Stimulated activated naive CD8-positive, alpha-beta T cell treated with anti-CD3 and anti-CD28 coated beads, Interleukin-15, Interleukin-2, amounts not matched to agents 100 ng/mL and 50 ng/mL, for 24 hours (primary cell): ENCODE data around the gene SCN3B.

Experiments
- H3K27ac Mint-ChIP-seq: one replicate; pipeline ENCODE4 v1.8.0; 2021; ENCODE audit warnings: mild to moderate bottlenecking, mixed read lengths
- H3K27me3 Mint-ChIP-seq: one replicate; pipeline ENCODE4 v1.8.0; 2021; ENCODE audit warnings: mixed read lengths
- H3K36me3 Mint-ChIP-seq: one replicate; pipeline ENCODE4 v1.8.0; 2021; ENCODE audit warnings: low read depth, mixed read lengths
- H3K4me1 Mint-ChIP-seq: one replicate; pipeline ENCODE4 v1.8.0; 2021; ENCODE audit warnings: low read depth, mixed read lengths
- H3K4me3 Mint-ChIP-seq: one replicate; pipeline ENCODE4 v1.8.0; 2021; ENCODE audit warnings: mild to moderate bottlenecking, mixed read lengths
- H3K9me3 Mint-ChIP-seq: one replicate; pipeline ENCODE4 v1.8.0; 2021; ENCODE audit warnings: mixed read lengths

SCN3B gene

GRCh38 chr11:123654566-123655081 is at the start of gene SCN3B:
Gene SCN3B (minus strand): TSS chr11:123654624. CDS start chr11:123653801, 823 bp downstream.
- H3K36me3 Mint-ChIP-seq, result peaks cover 4% of the 10 kb centered on the region
- H3K27ac Mint-ChIP-seq, result no peak within 1 kb of the TSS
- H3K9me3 Mint-ChIP-seq, result peaks cover 15% of the 10 kb centered on the region
- H3K4me1 Mint-ChIP-seq, result peaks cover 20% of the 10 kb centered on the region
- H3K27me3 Mint-ChIP-seq, result peaks cover 47% of the 10 kb centered on the region
- H3K4me3 Mint-ChIP-seq, result peak within 1 kb of the TSS; percentile 65

- Mint-ChIP-seq H3K9me3 (no peaks in the 10 kb centered on the region), H3K27me3 (peaks cover 9% of the 10 kb centered on the region), H3K27ac (no peak overlapping the region), H3K36me3 (no peaks in the 10 kb centered on the region), H3K4me3 (no peak overlapping the region), H3K4me1 (no peaks in the 10 kb centered on the region)
Measured at GRCh38 chr11:123702696-123703095, 48.3 kb upstream of the SCN3B start.

GRCh38 chr11:123702139-123702538 is 47.7 kb upstream of the SCN3B start:
- no peaks in the 10 kb centered on the region for H3K36me3 Mint-ChIP-seq
- H3K27ac Mint-ChIP-seq, result no peak overlapping the region

GRCh38 chr11:123700772-123701171 is 46.3 kb upstream of the SCN3B start:
- Mint-ChIP-seq H3K27me3 (peaks cover 9% of the 10 kb centered on the region), H3K36me3 (no peaks in the 10 kb centered on the region)

More at GRCh38 chr11:123702139-123702538, 47.7 kb upstream of the SCN3B start:
- Mint-ChIP-seq H3K4me3 (no peak overlapping the region), H3K4me1 (no peaks in the 10 kb centered on the region), H3K27me3 (peaks cover 9% of the 10 kb centered on the region), H3K9me3 (no peaks in the 10 kb centered on the region)

GRCh38 chr11:123698546-123699127 is 44.2 kb upstream of the SCN3B start:
- Mint-ChIP-seq H3K36me3 (no peaks in the 10 kb centered on the region), H3K4me3 (no peak overlapping the region), H3K9me3 (no peaks in the 10 kb centered on the region), H3K27me3 (peaks cover 14% of the 10 kb centered on the region), H3K4me1 (no peaks in the 10 kb centered on the region), H3K27ac (no peak overlapping the region)

More at GRCh38 chr11:123700772-123701171, 46.3 kb upstream of the SCN3B start:
- no peaks in the 10 kb centered on the region for H3K4me1 Mint-ChIP-seq
- no peaks in the 10 kb centered on the region for H3K9me3 Mint-ChIP-seq
- H3K4me3 Mint-ChIP-seq, result no peak overlapping the region
- H3K27ac Mint-ChIP-seq, result no peak overlapping the region

GRCh38 chr11:123696183-123696582 is 41.8 kb upstream of the SCN3B start:
- peaks cover 15% of the 10 kb centered on the region for H3K27me3 Mint-ChIP-seq
- no peaks in the 10 kb centered on the region for H3K4me1 Mint-ChIP-seq
- no peaks in the 10 kb centered on the region for H3K36me3 Mint-ChIP-seq
- no peak overlapping the region for H3K4me3 Mint-ChIP-seq
- H3K9me3 Mint-ChIP-seq, result no peaks in the 10 kb centered on the region
- H3K27ac Mint-ChIP-seq, result no peak overlapping the region

GRCh38 chr11:123695231-123695630 is 40.8 kb upstream of the SCN3B start:
- H3K4me1 Mint-ChIP-seq, result no peaks in the 10 kb centered on the region
- H3K27me3 Mint-ChIP-seq, result peaks cover 21% of the 10 kb centered on the region
- H3K36me3 Mint-ChIP-seq, result no peaks in the 10 kb centered on the region
- no peaks in the 10 kb centered on the region for H3K9me3 Mint-ChIP-seq
- H3K4me3 Mint-ChIP-seq, result no peak overlapping the region
- H3K27ac Mint-ChIP-seq, result no peak overlapping the region

GRCh38 chr11:123694551-123694950 is 40.1 kb upstream of the SCN3B start:
- no peaks in the 10 kb centered on the region for H3K36me3 Mint-ChIP-seq
- H3K4me1 Mint-ChIP-seq, result no peaks in the 10 kb centered on the region
- H3K27ac Mint-ChIP-seq, result no peak overlapping the region
- peaks cover 22% of the 10 kb centered on the region for H3K27me3 Mint-ChIP-seq
- no peak overlapping the region for H3K4me3 Mint-ChIP-seq
- H3K9me3 Mint-ChIP-seq, result no peaks in the 10 kb centered on the region

- Mint-ChIP-seq H3K4me1 (no peaks in the 10 kb centered on the region), H3K9me3 (no peaks in the 10 kb centered on the region), H3K27ac (no peak overlapping the region), H3K4me3 (no peak overlapping the region), H3K36me3 (no peaks in the 10 kb centered on the region), H3K27me3 (peaks cover 26% of the 10 kb centered on the region)
Measured at GRCh38 chr11:123692961-123693360, 38.5 kb upstream of the SCN3B start.

- no peak overlapping the region for H3K4me3 Mint-ChIP-seq
- no peaks in the 10 kb centered on the region for H3K9me3 Mint-ChIP-seq
- no peak overlapping the region for H3K27ac Mint-ChIP-seq
- no peaks in the 10 kb centered on the region for H3K36me3 Mint-ChIP-seq
- no peaks in the 10 kb centered on the region for H3K4me1 Mint-ChIP-seq
- peaks cover 26% of the 10 kb centered on the region for H3K27me3 Mint-ChIP-seq
Measured at GRCh38 chr11:123690485-123690884, 36.1 kb upstream of the SCN3B start.

GRCh38 chr11:123684601-123685000 is 30.2 kb upstream of the SCN3B start:
- Mint-ChIP-seq H3K4me3 (no peak overlapping the region), H3K9me3 (no peaks in the 10 kb centered on the region), H3K27ac (no peak overlapping the region), H3K36me3 (no peaks in the 10 kb centered on the region), H3K4me1 (peaks cover 13% of the 10 kb centered on the region), H3K27me3 (peaks cover 7% of the 10 kb centered on the region)

- Mint-ChIP-seq H3K9me3 (no peaks in the 10 kb centered on the region), H3K4me3 (no peak overlapping the region), H3K4me1 (peaks cover 13% of the 10 kb centered on the region), H3K27ac (no peak overlapping the region), H3K36me3 (no peaks in the 10 kb centered on the region), H3K27me3 (peaks cover under 1% of the 10 kb centered on the region)
Measured at GRCh38 chr11:123683428-123684170, 29.2 kb upstream of the SCN3B start.

- H3K27ac Mint-ChIP-seq, result no peak overlapping the region
Measured at GRCh38 chr11:123682696-123683410, 28.4 kb upstream of the SCN3B start.

GRCh38 chr11:123681030-123681429 is 26.6 kb upstream of the SCN3B start:
- Mint-ChIP-seq H3K27me3 (peaks cover 4% of the 10 kb centered on the region), H3K4me1 (peaks cover 13% of the 10 kb centered on the region), H3K4me3 (no peak overlapping the region), H3K27ac (no peak overlapping the region), H3K9me3 (no peaks in the 10 kb centered on the region), H3K36me3 (no peaks in the 10 kb centered on the region)

More at GRCh38 chr11:123682696-123683410, 28.4 kb upstream of the SCN3B start:
- Mint-ChIP-seq H3K36me3 (no peaks in the 10 kb centered on the region), H3K27me3 (peaks cover under 1% of the 10 kb centered on the region), H3K4me1 (peaks cover 13% of the 10 kb centered on the region), H3K4me3 (no peak overlapping the region), H3K9me3 (no peaks in the 10 kb centered on the region)

- Mint-ChIP-seq H3K4me1 (peaks cover 13% of the 10 kb centered on the region), H3K27ac (no peak overlapping the region), H3K9me3 (no peaks in the 10 kb centered on the region), H3K36me3 (no peaks in the 10 kb centered on the region), H3K27me3 (peaks cover 4% of the 10 kb centered on the region), H3K4me3 (no peak overlapping the region)
Measured at GRCh38 chr11:123678246-123678645, 23.8 kb upstream of the SCN3B start.
